AG04449 (cell line): ENCODE results near the gene EIF3K.

Experiments
- CTCF ChIA-PET: fragments of 350-600 bp; formaldehyde crosslinking; extraction: SDS; loops from one replicate; lab custom pipeline; 2021; ENCODE audit warnings: antibody characterized with exemption; lab: Yijun Ruan, JAX
- POLR2A ChIA-PET: fragments of 400-600, 350-600 bp; formaldehyde crosslinking; extraction: SDS; loops from one replicate; lab custom pipeline; 2020; ENCODE audit warnings: antibody characterized with exemption, inconsistent platforms; lab: Yijun Ruan, JAX
- DNase-seq: peaks from one replicate; pipeline ENCODE4 v3.0.0-alpha.2; 2010; ENCODE audit warnings: low read depth, low spot score
- H3K4me3 ChIP-seq: 2 replicates; pipeline ENCODE4 v1.5.1; 2011; ENCODE audit warnings: low read depth, mild to moderate bottlenecking, control low read depth, low read length
- TF ChIP-seq, protein P1 (sequence below): IDR thresholded peaks from one replicate; pipeline ENCODE4 v1.5.1; 2011; ENCODE audit warnings: mild to moderate bottlenecking, moderate library complexity, low read length, control low read depth, inconsistent platforms; ENCODE audit not compliant: insufficient read depth; ENCODE audit errors: missing control alignments

Gene EIF3K

DNA sequence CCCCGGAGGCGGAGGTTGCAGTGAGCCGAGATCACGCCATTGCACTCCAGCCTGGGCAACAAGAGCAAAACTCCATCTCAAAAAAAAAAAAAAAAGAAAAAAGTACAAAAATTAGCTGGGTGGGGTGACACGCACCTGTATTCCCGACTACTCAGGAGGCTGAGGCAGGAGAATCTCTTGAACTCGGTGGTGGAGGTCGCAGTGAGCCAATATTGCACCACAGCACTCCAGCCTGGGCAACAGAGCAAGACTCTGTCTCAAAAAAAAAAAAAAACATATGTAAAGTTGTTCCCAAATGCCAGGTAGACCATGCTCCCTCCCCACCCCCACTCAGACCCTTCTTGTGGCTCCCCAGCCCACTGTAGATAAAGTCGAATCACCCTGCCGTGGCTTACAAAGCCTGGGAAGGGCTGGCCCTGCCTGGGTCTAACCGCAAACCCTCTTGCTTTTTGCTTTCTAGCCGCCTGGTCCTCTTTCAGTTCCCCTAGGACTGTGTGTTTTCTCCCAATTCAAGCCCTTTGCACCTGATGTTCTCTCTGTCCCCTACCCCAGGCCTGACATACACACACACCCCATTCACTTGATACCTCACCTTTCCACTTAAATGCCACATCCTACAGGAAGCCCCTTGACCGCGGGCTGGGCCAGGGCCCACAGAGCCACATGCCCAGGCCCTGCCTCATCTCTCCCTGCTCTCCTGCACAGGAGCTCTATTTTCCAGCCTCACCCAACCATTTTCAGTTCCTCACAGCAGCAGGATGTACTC, 35.6 kb upstream of the EIF3K start:
- CTCF ChIA-PET, result no interaction called here
- TF ChIP-seq, protein P1, sequence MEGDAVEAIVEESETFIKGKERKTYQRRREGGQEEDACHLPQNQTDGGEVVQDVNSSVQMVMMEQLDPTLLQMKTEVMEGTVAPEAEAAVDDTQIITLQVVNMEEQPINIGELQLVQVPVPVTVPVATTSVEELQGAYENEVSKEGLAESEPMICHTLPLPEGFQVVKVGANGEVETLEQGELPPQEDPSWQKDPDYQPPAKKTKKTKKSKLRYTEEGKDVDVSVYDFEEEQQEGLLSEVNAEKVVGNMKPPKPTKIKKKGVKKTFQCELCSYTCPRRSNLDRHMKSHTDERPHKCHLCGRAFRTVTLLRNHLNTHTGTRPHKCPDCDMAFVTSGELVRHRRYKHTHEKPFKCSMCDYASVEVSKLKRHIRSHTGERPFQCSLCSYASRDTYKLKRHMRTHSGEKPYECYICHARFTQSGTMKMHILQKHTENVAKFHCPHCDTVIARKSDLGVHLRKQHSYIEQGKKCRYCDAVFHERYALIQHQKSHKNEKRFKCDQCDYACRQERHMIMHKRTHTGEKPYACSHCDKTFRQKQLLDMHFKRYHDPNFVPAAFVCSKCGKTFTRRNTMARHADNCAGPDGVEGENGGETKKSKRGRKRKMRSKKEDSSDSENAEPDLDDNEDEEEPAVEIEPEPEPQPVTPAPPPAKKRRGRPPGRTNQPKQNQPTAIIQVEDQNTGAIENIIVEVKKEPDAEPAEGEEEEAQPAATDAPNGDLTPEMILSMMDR, result no peak
- no peak overlapping the region for H3K4me3 ChIP-seq
- POLR2A ChIA-PET, result no interaction called here
- no peak for DNase-seq

- no peak for DNase-seq
- no peak overlapping the region for H3K4me3 ChIP-seq
- POLR2A ChIA-PET, result no interaction called here
- CTCF ChIA-PET, result no interaction called here
- TF ChIP-seq, protein P1, result no peak
Observed at GRCh38 chr19:38583985-38584305, 35.0 kb upstream of the EIF3K start.

DNA sequence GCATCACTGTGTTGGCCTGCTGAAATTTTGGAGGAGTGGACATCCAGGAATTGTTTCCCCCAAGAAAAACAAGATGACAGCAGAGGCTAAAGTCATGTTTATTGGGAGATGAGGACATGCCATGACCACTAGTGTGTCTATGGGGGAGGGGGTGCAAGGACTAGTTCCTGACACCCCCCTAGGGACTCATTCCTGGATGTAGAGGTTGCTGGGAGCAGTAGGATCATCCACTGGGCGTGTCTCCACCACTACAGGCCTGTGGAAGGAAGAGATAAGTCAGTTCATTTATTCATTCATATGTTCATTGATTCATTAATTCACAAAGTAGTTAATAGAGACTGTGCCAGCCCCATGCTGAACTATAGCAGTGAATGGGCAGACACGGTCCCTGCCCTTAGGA, 31.4 kb upstream of the EIF3K start:
- H3K4me3 ChIP-seq, result no peak overlapping the region
- ChIA-PET POLR2A (no interaction called here), CTCF (interaction anchor here (1.4 kb wide), 2 partner anchors 12 to 43 kb away, joined by 4 read pairs; no protein-coding TSS in a partner anchor)
- DNase-seq, result no peak
- TF ChIP-seq, protein P1, result no peak

DNA sequence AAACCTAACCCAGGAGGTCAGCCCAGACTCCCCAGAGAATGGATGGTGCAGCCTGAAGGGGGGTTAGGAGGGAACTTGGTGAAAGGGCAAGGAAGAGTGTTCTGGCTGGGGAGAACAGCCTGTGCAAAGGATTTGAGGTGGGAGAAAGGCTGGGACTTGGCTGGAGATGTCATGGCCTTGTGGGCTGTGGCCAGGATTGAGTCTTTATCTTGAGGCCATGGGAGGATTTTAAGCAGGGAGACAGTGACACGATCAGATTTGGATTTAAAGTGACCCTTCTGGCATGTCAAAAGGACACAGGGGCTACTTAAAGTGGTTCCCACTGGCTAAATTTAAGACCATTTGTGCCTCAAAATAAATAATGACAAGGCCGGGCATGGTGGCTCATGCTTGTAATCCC, 30.9 kb upstream of the EIF3K start:
- TF ChIP-seq, protein P1, result no peak
- DNase-seq, result no peak
- H3K4me3 ChIP-seq, result no peak overlapping the region
- ChIA-PET POLR2A (no interaction called here), CTCF (no interaction called here)

GRCh38 chr19:38592940-38593339, 26.0 kb upstream of the EIF3K start:
- POLR2A ChIA-PET, result interaction anchor here (0.6 kb wide), 1 partner anchor 61 kb away, joined by 4 read pairs; no protein-coding TSS in a partner anchor
- TF ChIP-seq, protein P1, result no peak
- CTCF ChIA-PET, result no interaction called here
- no peak for DNase-seq
- H3K4me3 ChIP-seq, result no peak overlapping the region

DNA sequence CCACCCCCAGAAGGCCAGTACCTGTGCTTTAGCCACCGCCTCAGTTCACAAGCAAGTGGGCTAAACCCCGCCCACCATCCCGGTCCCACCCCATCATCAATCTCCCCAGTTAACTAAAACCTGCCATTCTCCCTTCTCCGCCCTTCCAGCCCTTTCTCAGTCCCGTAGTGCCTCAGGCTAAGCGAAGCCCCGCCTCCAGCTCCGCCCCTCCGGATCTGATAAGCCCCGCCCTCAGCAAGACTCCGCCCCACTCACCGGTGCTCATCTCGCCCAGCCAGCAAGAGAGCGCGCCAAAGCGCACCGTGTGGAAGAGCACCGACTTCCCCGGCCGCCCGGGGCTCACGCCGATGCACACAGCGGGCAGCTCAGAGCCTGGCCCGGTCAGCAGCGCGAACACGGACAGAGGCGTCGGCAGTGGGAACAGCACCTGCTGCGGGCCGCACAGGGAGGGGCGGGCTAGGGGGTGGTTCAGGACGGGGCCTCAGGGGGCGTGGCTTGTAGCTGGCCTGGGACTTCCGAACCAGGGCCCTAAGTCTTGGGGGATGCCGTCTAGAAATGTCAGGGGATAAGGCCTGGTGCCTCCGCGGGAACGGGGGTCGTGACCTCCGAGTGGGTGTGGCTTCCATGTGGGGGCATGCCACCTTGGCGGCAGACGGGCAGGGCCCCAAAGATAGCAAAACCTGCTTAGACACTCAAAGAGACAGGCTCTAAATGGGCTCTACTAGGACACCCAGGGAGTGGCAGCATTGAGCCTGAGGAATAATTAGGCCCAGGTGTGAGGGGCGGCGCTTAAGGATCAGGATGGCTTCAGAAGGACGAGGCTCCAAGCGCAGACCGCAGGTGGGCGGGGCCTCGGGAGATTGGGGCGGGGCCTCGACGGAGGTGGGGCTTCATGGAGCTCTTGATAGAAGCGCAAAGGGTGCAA, 22.7 kb upstream of the EIF3K start:
- ChIA-PET POLR2A (no interaction called here), CTCF (interaction anchor here (1.5 kb wide), 1 partner anchor 52 kb away, joined by 3 read pairs; no protein-coding TSS in a partner anchor)
- TF ChIP-seq, protein P1, result no peak
- no peak overlapping the region for H3K4me3 ChIP-seq
- DNase-seq, result no peak
